Measurements from ENCODE around the gene C11orf86. TPM values are rescaled to one million over a fixed set of nuclear protein-coding genes. Genes with fewer than 3 reads are reported as not detected.

C11orf86 gene
- total and polyA plus RNA-seq, 10 of the 15 experiments (the other 5 are each of a cell fraction or from before 2014, with no cell fraction given): not detected

GRCh38 chr11:66976028-66976467, 944 bp downstream of the C11orf86 start:
- peak; percentile 39; the same call in 2 of the 3 replicates for ATAC-seq
- BruUV-seq (replicated peaks): no TSS peak
- H3K27ac ChIP-seq (ENCODE audit: control insufficient read depth, insufficient read depth): no peak overlapping the region
- no peak overlapping the region for H3K4me3 ChIP-seq
- H3K4me2 ChIP-seq (ENCODE audit: control insufficient read depth, insufficient read depth): no peak overlapping the region
- ChIA-PET CTCF (interaction anchor here (1.2 to 1.4 kb wide), 3 partner anchors 10 to 141 kb away, joined by 3 to 4 read pairs (median 3); no protein-coding TSS in a partner anchor), POLR2A (no interaction called here), SMC1A (ENCODE audit: uncharacterized antibody, unreplicated experiment) (no interaction called here), RAD21 (ENCODE audit: unreplicated experiment) (no interaction called here)
- TF ChIP-seq RELB (IDR thresholded peaks at IDR 0.05; ENCODE audit: low read depth) (no peak), RAD21 (IDR thresholded peaks at IDR 0.05; ENCODE audit: insufficient read depth, low read depth, low read length) (peak; percentile 55), MTA3 (IDR thresholded peaks at IDR 0.05; ENCODE audit: borderline replicate concordance, low read length) (no peak), CTCF (IDR thresholded peaks at IDR 0.05 in 2 of 3, conservative IDR thresholded peaks at IDR 0.05 in 1 of 3; ENCODE audit: control insufficient read depth in 2 of 3, extremely low read depth in 1 of 3, insufficient read depth in 1 of 3, low read depth in 3 of 3, low read length in 3 of 3) (peak; percentile 35 to 55 (median 49); a peak in 5 of 6 replicates)
- FAIRE-seq: no peak
- no peaks in the 10 kb centered on the region for H3K36me3 ChIP-seq (ENCODE audit: control insufficient read depth in 2 of 2, insufficient read depth in 2 of 2, low read length in 1 of 2)
- no peaks in the 10 kb centered on the region for H4K20me1 ChIP-seq (ENCODE audit: control insufficient read depth, insufficient read depth)
- no peaks in the 10 kb centered on the region for H3K4me1 ChIP-seq (ENCODE audit: control insufficient read depth, insufficient read depth, low read length)
- no peak overlapping the region for H2AFZ ChIP-seq (ENCODE audit: control insufficient read depth, low read depth, low read length)
- intact Hi-C loops (cut with micrococcal nuclease; ENCODE audit: unreplicated experiment) (no loop called here), in situ Hi-C loops (cut with MboI) (no loop called here)
- H3K79me2 ChIP-seq (ENCODE audit: control insufficient read depth, insufficient read depth, low read length): no peaks in the 10 kb centered on the region
- WGBS (ENCODE audit: insufficient coverage, insufficient replicate concordance, low lambda C conversion rate, missing lambda C conversion rate): 30% methylated on average over 9 of the region's 9 CpGs
- no peaks in the 10 kb centered on the region; the same call in 2 of the 3 replicates for H3K9me3 ChIP-seq (replicated peaks; ENCODE audit: control insufficient read depth, insufficient read depth, low read length)
- H3K27me3 ChIP-seq (replicated peaks in 1 of 2; ENCODE audit: control insufficient read depth in 2 of 2, insufficient read depth in 2 of 2, low read length in 1 of 2): no peaks in the 10 kb centered on the region; a peak in 1 of 4 replicates
- no peak for DNase-seq (ENCODE audit: low read depth, low spot score)
- H3K9ac ChIP-seq (ENCODE audit: control insufficient read depth, insufficient read depth, low read length): no peak overlapping the region
